ENCODE data around the gene TMEM106C. TPM values are rescaled to one million over a fixed set of nuclear protein-coding genes. Genes with fewer than 3 reads are reported as not detected.

TMEM106C gene
- polyA plus RNA-seq = 123 to 134 TPM (median 126 TPM) in 3 replicates
- 39.0 TPM for polyA plus RNA-seq (2011; ENCODE audit: low read depth)
- polyA plus RNA-seq (2011; cell fraction: cytosol; rRNA removed) = 86.1 and 122 TPM in 2 replicates
- polyA plus RNA-seq (2011; cell fraction: nucleus; rRNA removed) = 53.1 and 56.5 TPM in 2 replicates
- 60.1 and 82.3 TPM in 2 replicates for polyA plus RNA-seq (2012; ENCODE audit: low replicate concordance)
- polyA minus RNA-seq = 126 to 160 TPM (median 136 TPM) in 3 replicates
- polyA minus RNA-seq (2011; cell fraction: cytosol; rRNA and poly(A)+ RNA removed) = 49.3 TPM
- polyA minus RNA-seq (2011; cell fraction: nucleus; rRNA and poly(A)+ RNA removed) = 16.1 and 23.8 TPM in 2 replicates

- H3K79me2 ChIP-seq (ENCODE audit: control insufficient read depth, insufficient read depth, low read length) = peaks cover 2% of the 10 kb centered on the region
- FAIRE-seq = no peak
Observed at GRCh38 chr12:47963340-47964040, at the start of gene TMEM106C. TSS of gene TMEM106C (plus strand) at chr12:47963596. CDS start at chr12:47964237, 641 bp downstream.

GRCh38 chr12:47920913-47921312 lies 42.5 kb upstream of the TMEM106C start:
- no peak overlapping the region for H3K4me2 ChIP-seq (ENCODE audit: control insufficient read depth, extremely low read depth, insufficient read depth, low read depth, low read length)
- no peak overlapping the region for H2AFZ ChIP-seq (ENCODE audit: control insufficient read depth, low read length)
- FAIRE-seq = no peak
- no peaks in the 10 kb centered on the region for H3K36me3 ChIP-seq (ENCODE audit: control insufficient read depth in 2 of 2, extremely low read depth in 1 of 2, insufficient read depth in 2 of 2, low read length in 2 of 2)
- H3K79me2 ChIP-seq (ENCODE audit: control insufficient read depth, insufficient read depth, low read length) = no peaks in the 10 kb centered on the region
- TF ChIP-seq EZH2 (IDR thresholded peaks at IDR 0.05; ENCODE audit: low read length) = no peak
- TF ChIP-seq CTCF (optimal IDR thresholded peaks at IDR 0.05 in 1 of 3, IDR thresholded peaks at IDR 0.05 in 1 of 3, conservative IDR thresholded peaks at IDR 0.05 in 1 of 3; ENCODE audit: extremely low read depth in 1 of 3, insufficient read depth in 2 of 3, low read length in 3 of 3) = no peak
- no peaks in the 10 kb centered on the region for H4K20me1 ChIP-seq (ENCODE audit: control insufficient read depth, extremely low read depth, insufficient read depth, low read length)
- dilution Hi-C loops (cut with MboI; ENCODE audit: extremely low pct_ligation_motif_present, low sequenced_read_pairs) = no loop called here
- H3K4me3 ChIP-seq (ENCODE audit: control insufficient read depth in 2 of 3, extremely low read depth in 1 of 3, insufficient read depth in 2 of 3, low read depth in 1 of 3, low read length in 3 of 3) = no peak overlapping the region
- DNase-seq (ENCODE audit: low read depth, low spot score) = no peak
- H3K27me3 ChIP-seq (ENCODE audit: control insufficient read depth, extremely low read depth, insufficient read depth, low read length) = peaks cover 6% of the 10 kb centered on the region
- no peaks in the 10 kb centered on the region for H3K9me3 ChIP-seq (ENCODE audit: control insufficient read depth, low read depth, low read length)
- H3K9me1 ChIP-seq (ENCODE audit: control insufficient read depth, extremely low read depth, insufficient read depth, low read length) = no peaks in the 10 kb centered on the region
- no peak overlapping the region for H3K27ac ChIP-seq (ENCODE audit: control insufficient read depth, insufficient read depth, low read length)
- H3K9ac ChIP-seq (ENCODE audit: control insufficient read depth, extremely low read depth, insufficient read depth, low read length) = no peak overlapping the region
- no peaks in the 10 kb centered on the region for H3K4me1 ChIP-seq (ENCODE audit: control insufficient read depth, extremely low read depth, insufficient read depth, low read length)

More at GRCh38 chr12:47963340-47964040, at the start of gene TMEM106C:
- TF ChIP-seq CTCF (optimal IDR thresholded peaks at IDR 0.05 in 1 of 3, IDR thresholded peaks at IDR 0.05 in 1 of 3, conservative IDR thresholded peaks at IDR 0.05 in 1 of 3; ENCODE audit: extremely low read depth in 1 of 3, insufficient read depth in 2 of 3, low read length in 3 of 3) (peak; percentile 81 to 100 (median 90)), EZH2 (IDR thresholded peaks at IDR 0.05; ENCODE audit: low read length) (no peak)
- Histone ChIP-seq H3K27me3 (ENCODE audit: control insufficient read depth, extremely low read depth, insufficient read depth, low read length) (no peaks in the 10 kb centered on the region), H3K4me3 (ENCODE audit: control insufficient read depth in 2 of 3, extremely low read depth in 1 of 3, insufficient read depth in 2 of 3, low read depth in 1 of 3, low read length in 3 of 3) (peak within 1 kb of the TSS; percentile 83 to 96 (median 90)), H3K9me1 (ENCODE audit: control insufficient read depth, extremely low read depth, insufficient read depth, low read length) (no peaks in the 10 kb centered on the region), H2AFZ (ENCODE audit: control insufficient read depth, low read length) (peak within 1 kb of the TSS; percentile 99), H4K20me1 (ENCODE audit: control insufficient read depth, extremely low read depth, insufficient read depth, low read length) (no peaks in the 10 kb centered on the region), H3K27ac (ENCODE audit: control insufficient read depth, insufficient read depth, low read length) (no peak within 1 kb of the TSS), H3K4me2 (ENCODE audit: control insufficient read depth, extremely low read depth, insufficient read depth, low read depth, low read length) (peak within 1 kb of the TSS; percentile 98), H3K4me1 (ENCODE audit: control insufficient read depth, extremely low read depth, insufficient read depth, low read length) (peaks cover 17% of the 10 kb centered on the region), H3K9me3 (ENCODE audit: control insufficient read depth, low read depth, low read length) (no peaks in the 10 kb centered on the region), H3K36me3 (ENCODE audit: control insufficient read depth in 2 of 2, extremely low read depth in 1 of 2, insufficient read depth in 2 of 2, low read length in 2 of 2) (peaks cover 9 to 25% of the 10 kb centered on the region in 2 experiments), H3K9ac (ENCODE audit: control insufficient read depth, extremely low read depth, insufficient read depth, low read length) (peak within 1 kb of the TSS; percentile 76)
- no peak for DNase-seq (ENCODE audit: low read depth, low spot score)
- dilution Hi-C loops (cut with MboI; ENCODE audit: extremely low pct_ligation_motif_present, low sequenced_read_pairs) = no loop called here

Data from keratinocyte (primary cell).